ENCODE data around the gene FAM13A.
"Not testable (repeated sequence)": the region's sequence is repeated elsewhere in the genome, so short reads cannot be mapped to it uniquely, and the experiment has no call there.

GRCh38 chr4:88853583-88853982 is 203.4 kb downstream of the FAM13A start:
- TF ChIP-seq, protein P1, sequence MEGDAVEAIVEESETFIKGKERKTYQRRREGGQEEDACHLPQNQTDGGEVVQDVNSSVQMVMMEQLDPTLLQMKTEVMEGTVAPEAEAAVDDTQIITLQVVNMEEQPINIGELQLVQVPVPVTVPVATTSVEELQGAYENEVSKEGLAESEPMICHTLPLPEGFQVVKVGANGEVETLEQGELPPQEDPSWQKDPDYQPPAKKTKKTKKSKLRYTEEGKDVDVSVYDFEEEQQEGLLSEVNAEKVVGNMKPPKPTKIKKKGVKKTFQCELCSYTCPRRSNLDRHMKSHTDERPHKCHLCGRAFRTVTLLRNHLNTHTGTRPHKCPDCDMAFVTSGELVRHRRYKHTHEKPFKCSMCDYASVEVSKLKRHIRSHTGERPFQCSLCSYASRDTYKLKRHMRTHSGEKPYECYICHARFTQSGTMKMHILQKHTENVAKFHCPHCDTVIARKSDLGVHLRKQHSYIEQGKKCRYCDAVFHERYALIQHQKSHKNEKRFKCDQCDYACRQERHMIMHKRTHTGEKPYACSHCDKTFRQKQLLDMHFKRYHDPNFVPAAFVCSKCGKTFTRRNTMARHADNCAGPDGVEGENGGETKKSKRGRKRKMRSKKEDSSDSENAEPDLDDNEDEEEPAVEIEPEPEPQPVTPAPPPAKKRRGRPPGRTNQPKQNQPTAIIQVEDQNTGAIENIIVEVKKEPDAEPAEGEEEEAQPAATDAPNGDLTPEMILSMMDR (IDR thresholded peaks at IDR 0.05; ENCODE audit: insufficient read depth, low read length, poor library complexity, severe bottlenecking) = not testable (repeated sequence)
- TF ChIP-seq EZH2phosphoT487 (conservative IDR thresholded peaks at IDR 0.05; ENCODE audit: low read length) = not testable (repeated sequence)
